ENCODE data around the gene KIRREL3. TPM values are rescaled to one million over a fixed set of nuclear protein-coding genes. Genes with fewer than 3 reads are reported as not detected.

KIRREL3 gene
- total RNA-seq, 1 donor from 2014 or later = 2.1 TPM

- no peak for DNase-seq
Measured at GRCh38 chr11:126529037-126529436, 471.5 kb downstream of the KIRREL3 start.

GRCh38 chr11:126528075-126528474, 472.5 kb downstream of the KIRREL3 start:
- DNase-seq = no peak

- no peak for DNase-seq
Measured at GRCh38 chr11:126527651-126528050, 472.9 kb downstream of the KIRREL3 start.

- DNase-seq = no peak
Measured at GRCh38 chr11:126526471-126526870, 474.1 kb downstream of the KIRREL3 start.

- DNase-seq = no peak
Measured at GRCh38 chr11:126525702-126526101, 474.9 kb downstream of the KIRREL3 start.

- peak; percentile 35 for DNase-seq
Measured at GRCh38 chr11:126525216-126525615, 475.4 kb downstream of the KIRREL3 start.

GRCh38 chr11:126523441-126524205, 476.9 kb downstream of the KIRREL3 start:
- DNase-seq = no peak

GRCh38 chr11:126522606-126523005, 478.0 kb downstream of the KIRREL3 start:
- DNase-seq = no peak

GRCh38 chr11:126522152-126522551, 478.4 kb downstream of the KIRREL3 start:
- no peak for DNase-seq

- DNase-seq = no peak
Measured at GRCh38 chr11:126521196-126521595, 479.4 kb downstream of the KIRREL3 start.

- DNase-seq = peak; percentile 44
Measured at GRCh38 chr11:126519764-126520734, 480.5 kb downstream of the KIRREL3 start.

- peak; percentile 46 for DNase-seq
Measured at GRCh38 chr11:126518972-126519690, 481.4 kb downstream of the KIRREL3 start.

GRCh38 chr11:126518071-126518971, 482.2 kb downstream of the KIRREL3 start:
- peak; percentile 75 for DNase-seq

- no peak for DNase-seq
Measured at GRCh38 chr11:126515501-126515900, 485.1 kb downstream of the KIRREL3 start.

- DNase-seq = no peak
Measured at GRCh38 chr11:126514061-126514693, 486.4 kb downstream of the KIRREL3 start.

GRCh38 chr11:126512741-126513715, 487.5 kb downstream of the KIRREL3 start:
- no peak for DNase-seq

- DNase-seq = no peak
Measured at GRCh38 chr11:126512251-126512650, 488.3 kb downstream of the KIRREL3 start.

GRCh38 chr11:126511475-126512115, 489.0 kb downstream of the KIRREL3 start:
- DNase-seq = no peak
